Effector memory CD4-positive, alpha-beta T cell (primary cell): Measurements from ENCODE around the gene GPR18.
A peak's percentile ranks its signal among the peaks of the same experiment; 100 is the strongest.

ENCODE experiments used
- DNase-seq, 3 donors: peaks; one replicate each; pipeline ENCODE4 v3.0.0-alpha.2; 2020
- H3K27ac ChIP-seq: 2 replicates; pipeline ENCODE4 v1.7.0; 2013; ENCODE audit warnings: mild to moderate bottlenecking, low read length, moderate library complexity; ENCODE audit not compliant: insufficient read depth, poor library complexity, severe bottlenecking
- H3K27me3 ChIP-seq: replicated peaks from 2 replicates; pipeline ENCODE4 v1.7.0; 2013; ENCODE audit warnings: mild to moderate bottlenecking, low read length; ENCODE audit not compliant: insufficient read depth, control insufficient read depth, poor library complexity, severe bottlenecking
- H3K36me3 ChIP-seq: 2 replicates; pipeline ENCODE4 v1.7.0; 2013; ENCODE audit warnings: mild to moderate bottlenecking, low read length, moderate library complexity; ENCODE audit not compliant: control insufficient read depth, insufficient read depth
- H3K4me1 ChIP-seq: 2 replicates; pipeline ENCODE4 v1.7.0; 2013; ENCODE audit warnings: low read length, mild to moderate bottlenecking; ENCODE audit not compliant: control insufficient read depth, insufficient read depth, poor library complexity, severe bottlenecking
- H3K4me3 ChIP-seq: 2 replicates; pipeline ENCODE4 v1.7.0; 2013; ENCODE audit warnings: low read length, low read depth, mild to moderate bottlenecking; ENCODE audit not compliant: insufficient read depth, poor library complexity, severe bottlenecking
- H3K9me3 ChIP-seq: 2 replicates; pipeline ENCODE4 v1.7.0; 2013; ENCODE audit warnings: mild to moderate bottlenecking, low read length, moderate library complexity; ENCODE audit not compliant: control insufficient read depth

Gene GPR18

DNA sequence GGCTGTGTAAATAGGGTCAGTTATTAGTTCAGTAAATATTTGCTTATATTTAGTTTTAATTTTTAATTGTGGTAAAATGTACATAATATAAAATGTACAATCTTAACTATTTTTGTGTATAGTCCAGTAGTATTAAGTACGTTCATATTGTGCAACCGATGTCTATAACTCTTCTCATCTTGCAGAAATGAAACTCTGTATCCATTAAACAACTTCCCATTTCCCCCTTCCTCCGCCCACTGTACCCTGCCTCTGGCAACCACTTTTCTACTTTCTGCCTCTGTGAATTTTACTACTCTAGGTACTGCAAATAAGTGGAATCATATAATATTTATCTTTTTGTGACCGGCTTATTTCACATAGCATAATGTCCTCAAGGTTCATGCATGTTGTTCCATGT lies 33.1 kb downstream of the GPR18 start:
- Histone ChIP-seq H3K9me3 (no peaks in the 10 kb centered on the region), H3K4me3 (no peak overlapping the region), H3K27me3 (no peaks in the 10 kb centered on the region), H3K4me1 (peaks cover 66% of the 10 kb centered on the region), H3K36me3 (no peaks in the 10 kb centered on the region), H3K27ac (no peak overlapping the region)
- DNase-seq: no peak

- H3K27ac ChIP-seq: peak overlapping the region; percentile 56
- DNase-seq: no peak
- peaks cover 66% of the 10 kb centered on the region for H3K4me1 ChIP-seq
- H3K4me3 ChIP-seq: peak overlapping the region; percentile 7
- H3K9me3 ChIP-seq: no peaks in the 10 kb centered on the region
- H3K36me3 ChIP-seq: no peaks in the 10 kb centered on the region
- H3K27me3 ChIP-seq: no peaks in the 10 kb centered on the region
Measured at GRCh38 chr13:99224021-99224420, 34.2 kb downstream of the GPR18 start.

GRCh38 chr13:99223587-99223986 lies 34.6 kb downstream of the GPR18 start:
- DNase-seq: no peak
- H3K27me3 ChIP-seq: no peaks in the 10 kb centered on the region
- H3K4me1 ChIP-seq: peaks cover 67% of the 10 kb centered on the region
- H3K9me3 ChIP-seq: no peaks in the 10 kb centered on the region
- H3K36me3 ChIP-seq: no peaks in the 10 kb centered on the region
- peak overlapping the region; percentile 56 for H3K27ac ChIP-seq
- H3K4me3 ChIP-seq: peak overlapping the region; percentile 7

DNA sequence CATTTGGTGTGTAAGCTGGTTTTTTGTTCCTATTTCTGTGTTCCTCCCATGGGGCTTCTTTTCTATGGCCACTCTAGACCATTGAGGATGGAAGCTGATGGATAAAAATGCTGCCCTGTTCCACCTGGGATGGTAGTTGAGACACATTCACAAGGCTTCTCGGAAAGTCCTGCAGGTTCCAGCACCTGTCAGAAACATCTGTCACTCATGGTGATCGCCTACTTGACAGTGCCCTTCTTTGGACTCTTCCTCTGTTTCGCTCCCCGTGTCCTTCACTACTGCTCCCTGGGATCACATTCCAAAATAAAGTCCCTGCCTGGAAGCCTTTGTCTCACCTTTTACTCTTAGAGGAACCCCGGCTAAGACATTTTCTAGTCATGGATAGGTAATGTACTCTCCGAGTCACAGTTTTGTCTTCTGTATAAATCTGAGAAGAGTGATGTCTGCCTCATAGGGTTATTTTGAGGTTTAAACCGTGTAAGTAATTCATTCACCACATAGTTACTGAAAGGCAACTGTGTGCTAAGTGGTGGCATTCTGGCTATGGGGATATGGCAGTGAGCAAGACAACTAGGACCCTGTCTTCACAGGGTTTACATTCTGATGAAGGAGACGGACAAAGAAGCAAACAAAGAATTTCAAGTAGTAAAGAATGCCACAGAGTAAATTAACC lies 36.5 kb downstream of the GPR18 start:
- no peak for DNase-seq
- Histone ChIP-seq H3K4me3 (no peak overlapping the region), H3K4me1 (peaks cover 69% of the 10 kb centered on the region), H3K36me3 (no peaks in the 10 kb centered on the region), H3K9me3 (no peaks in the 10 kb centered on the region), H3K27me3 (no peaks in the 10 kb centered on the region), H3K27ac (peak overlapping the region; percentile 0)

- Histone ChIP-seq H3K27ac (peak overlapping the region; percentile 63), H3K4me3 (no peak overlapping the region)
- DNase-seq: no peak
Measured at GRCh38 chr13:99220199-99220935, 37.8 kb downstream of the GPR18 start.

GRCh38 chr13:99218969-99219368 lies 39.2 kb downstream of the GPR18 start:
- Histone ChIP-seq H3K27ac (peak overlapping the region; percentile 63), H3K9me3 (no peaks in the 10 kb centered on the region), H3K4me3 (peak overlapping the region; percentile 27), H3K27me3 (no peaks in the 10 kb centered on the region), H3K36me3 (no peaks in the 10 kb centered on the region), H3K4me1 (peaks cover 76% of the 10 kb centered on the region)
- DNase-seq: peak; percentile 42 to 62 (median 57)

More at GRCh38 chr13:99220199-99220935, 37.8 kb downstream of the GPR18 start:
- H3K9me3 ChIP-seq: no peaks in the 10 kb centered on the region
- H3K4me1 ChIP-seq: peaks cover 71% of the 10 kb centered on the region
- no peaks in the 10 kb centered on the region for H3K27me3 ChIP-seq
- no peaks in the 10 kb centered on the region for H3K36me3 ChIP-seq

DNA sequence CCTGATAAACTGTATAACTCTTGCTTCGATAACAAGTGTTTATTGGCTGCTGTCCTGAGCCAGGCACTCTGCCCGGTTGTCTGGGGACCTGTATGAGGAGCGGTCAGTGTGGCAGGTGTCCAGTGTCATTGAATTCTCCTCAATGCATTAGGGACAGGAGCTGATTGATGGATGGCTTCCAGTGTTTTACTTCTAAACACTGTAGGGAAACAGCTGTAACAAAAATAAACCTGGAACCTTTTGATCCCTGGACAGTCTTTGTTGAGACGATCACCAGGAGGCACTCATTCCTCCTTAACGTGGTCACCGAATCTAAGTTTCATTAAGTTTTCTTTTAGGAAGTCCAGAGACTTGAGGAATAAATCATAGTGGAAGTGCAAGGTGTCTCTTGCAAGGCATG lies 39.6 kb downstream of the GPR18 start:
- peak overlapping the region; percentile 63 for H3K27ac ChIP-seq
- H3K4me3 ChIP-seq: peak overlapping the region; percentile 27
- no peaks in the 10 kb centered on the region for H3K9me3 ChIP-seq
- no peaks in the 10 kb centered on the region for H3K27me3 ChIP-seq
- H3K36me3 ChIP-seq: no peaks in the 10 kb centered on the region
- H3K4me1 ChIP-seq: peaks cover 72% of the 10 kb centered on the region
- no peak for DNase-seq

DNA sequence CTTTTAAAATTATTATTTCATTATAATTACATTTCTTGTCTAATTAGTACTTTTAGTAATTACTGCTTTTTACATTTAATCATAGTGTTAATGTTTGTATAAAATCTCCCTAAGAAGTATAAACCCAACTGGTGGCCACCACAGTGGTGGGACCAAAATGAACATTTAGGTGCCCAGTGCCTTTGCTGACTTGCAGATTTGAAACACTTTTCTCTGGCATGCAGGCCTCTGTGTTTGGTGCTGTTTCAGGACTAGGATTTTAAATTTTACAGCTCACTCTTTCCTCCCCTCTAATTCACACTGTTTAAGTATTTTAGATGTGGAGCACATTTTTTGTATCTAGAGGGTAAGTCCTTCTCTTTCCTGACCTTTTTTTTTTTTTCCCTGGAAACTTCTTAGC lies 40.1 kb downstream of the GPR18 start:
- H3K27me3 ChIP-seq: no peaks in the 10 kb centered on the region
- H3K4me1 ChIP-seq: peaks cover 71% of the 10 kb centered on the region
- peak overlapping the region; percentile 27 for H3K4me3 ChIP-seq
- peak overlapping the region; percentile 63 for H3K27ac ChIP-seq
- no peaks in the 10 kb centered on the region for H3K36me3 ChIP-seq
- DNase-seq: no peak
- no peaks in the 10 kb centered on the region for H3K9me3 ChIP-seq

DNA sequence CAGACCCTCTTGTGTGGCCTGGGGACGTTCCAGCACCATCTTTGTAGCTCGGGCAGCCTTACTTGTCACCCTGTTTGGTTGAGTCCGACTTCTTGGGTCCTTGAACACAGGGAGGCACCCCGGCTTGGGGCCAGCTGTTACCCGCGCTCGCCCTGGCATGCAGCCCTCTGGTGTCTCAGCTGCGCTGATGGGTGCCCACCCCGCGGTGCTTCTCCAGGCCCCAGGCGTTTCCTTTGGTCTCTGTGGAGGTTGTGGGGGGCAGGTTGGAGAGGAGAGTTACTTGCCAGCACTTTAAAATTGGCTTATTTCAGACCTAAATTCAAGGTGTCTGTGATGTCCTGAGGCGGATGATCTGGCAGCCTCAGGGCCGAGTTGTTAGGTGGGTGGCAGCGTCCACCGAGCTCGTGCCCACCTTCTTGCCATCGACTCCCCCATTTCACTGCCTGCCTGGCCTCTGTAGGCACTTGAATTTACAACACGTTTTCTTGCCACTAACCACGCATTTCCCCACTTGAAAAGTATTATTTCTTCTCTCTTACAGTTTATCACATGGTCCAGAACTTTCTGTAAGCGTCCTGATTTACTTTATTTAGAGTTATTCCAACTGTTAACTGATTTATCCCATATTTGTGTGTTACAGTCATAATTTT lies 40.6 kb downstream of the GPR18 start:
- Histone ChIP-seq H3K36me3 (no peaks in the 10 kb centered on the region), H3K4me1 (peaks cover 71% of the 10 kb centered on the region), H3K27ac (peak overlapping the region; percentile 57), H3K27me3 (no peaks in the 10 kb centered on the region), H3K4me3 (no peak overlapping the region), H3K9me3 (no peaks in the 10 kb centered on the region)
- no peak for DNase-seq
